ENCODE measurements around the gene TRIOBP. TPM values are rescaled to one million over a fixed set of nuclear protein-coding genes. Genes with fewer than 3 reads are reported as not detected.
A peak's percentile ranks its signal among the peaks of the same experiment; 100 is the strongest.

The TRIOBP gene
- 33.7 TPM for total RNA-seq (ENCODE audit: unreplicated experiment)
- long read RNA-seq, partial matches to known transcripts, result 3 of 5 reads
- long read RNA-seq, other reads (novel, unspliced or antisense), result 2 of 5 reads

GRCh38 chr22:37696657-37697537 lies at the start of gene TRIOBP:
TSS of gene TRIOBP (plus strand) at chr22:37697048. CDS start at chr22:37701366, 4,318 bp downstream.
- Mint-ChIP-seq H3K27ac (ENCODE audit: unreplicated experiment) (peak within 1 kb of the TSS; percentile 96), H3K36me3 (ENCODE audit: unreplicated experiment) (no peaks in the 10 kb centered on the region), H3K27me3 (ENCODE audit: unreplicated experiment) (no peaks in the 10 kb centered on the region), H3K9me3 (ENCODE audit: unreplicated experiment) (peaks cover 1% of the 10 kb centered on the region), H3K4me1 (ENCODE audit: low read depth, unreplicated experiment) (peaks cover 2% of the 10 kb centered on the region), H3K4me3 (ENCODE audit: unreplicated experiment) (peak within 1 kb of the TSS; percentile 97)
- peak; percentile 99 for DNase-seq
- peak; percentile 61 for TF ChIP-seq CTCF (IDR thresholded peaks at IDR 0.05; ENCODE audit: partially characterized antibody, unreplicated experiment)

GRCh38 chr22:37647317-37647716 lies 49.5 kb upstream of the TRIOBP start:
- H3K9me3 Mint-ChIP-seq (ENCODE audit: unreplicated experiment), result no peaks in the 10 kb centered on the region
- DNase-seq, result no peak
- peaks cover 2% of the 10 kb centered on the region for H3K4me1 Mint-ChIP-seq (ENCODE audit: low read depth, unreplicated experiment)
- no peak overlapping the region for H3K4me3 Mint-ChIP-seq (ENCODE audit: unreplicated experiment)
- no peak overlapping the region for H3K27ac Mint-ChIP-seq (ENCODE audit: unreplicated experiment)
- no peaks in the 10 kb centered on the region for H3K27me3 Mint-ChIP-seq (ENCODE audit: unreplicated experiment)
- TF ChIP-seq CTCF (IDR thresholded peaks at IDR 0.05; ENCODE audit: partially characterized antibody, unreplicated experiment), result no peak
- H3K36me3 Mint-ChIP-seq (ENCODE audit: unreplicated experiment), result no peaks in the 10 kb centered on the region

- Mint-ChIP-seq H3K9me3 (ENCODE audit: unreplicated experiment) (no peaks in the 10 kb centered on the region), H3K4me3 (ENCODE audit: unreplicated experiment) (no peak overlapping the region), H3K36me3 (ENCODE audit: unreplicated experiment) (no peaks in the 10 kb centered on the region), H3K27me3 (ENCODE audit: unreplicated experiment) (no peaks in the 10 kb centered on the region), H3K4me1 (ENCODE audit: low read depth, unreplicated experiment) (peaks cover 2% of the 10 kb centered on the region), H3K27ac (ENCODE audit: unreplicated experiment) (no peak overlapping the region)
- TF ChIP-seq CTCF (IDR thresholded peaks at IDR 0.05; ENCODE audit: partially characterized antibody, unreplicated experiment), result no peak
- DNase-seq, result no peak
Measured at GRCh38 chr22:37647928-37648327, 48.9 kb upstream of the TRIOBP start.

GRCh38 chr22:37650463-37651136 lies 46.2 kb upstream of the TRIOBP start:
- Mint-ChIP-seq H3K9me3 (ENCODE audit: unreplicated experiment) (no peaks in the 10 kb centered on the region), H3K27me3 (ENCODE audit: unreplicated experiment) (no peaks in the 10 kb centered on the region), H3K4me3 (ENCODE audit: unreplicated experiment) (no peak overlapping the region), H3K36me3 (ENCODE audit: unreplicated experiment) (no peaks in the 10 kb centered on the region), H3K4me1 (ENCODE audit: low read depth, unreplicated experiment) (no peaks in the 10 kb centered on the region), H3K27ac (ENCODE audit: unreplicated experiment) (no peak overlapping the region)
- TF ChIP-seq CTCF (IDR thresholded peaks at IDR 0.05; ENCODE audit: partially characterized antibody, unreplicated experiment), result no peak
- DNase-seq, result no peak
